ENCODE results near the gene LPIN1.

LPIN1 gene

GRCh38 chr2:11718606-11719005 is 27.8 kb upstream of the LPIN1 start:
- no peak overlapping the region for H2BK15ac ChIP-seq (ENCODE audit: low read depth, poor library complexity, severe bottlenecking)
- H4K91ac ChIP-seq (ENCODE audit: low read length), result no peak overlapping the region
- H3K4me2 ChIP-seq (ENCODE audit: low read length, poor library complexity, severe bottlenecking), result no peak overlapping the region
- WGBS, result 86% methylated on average over 3 of the region's 5 CpGs
- H3K36me3 ChIP-seq (ENCODE audit: control insufficient read depth in 1 of 2, insufficient read depth in 2 of 2, low read depth in 1 of 2, low read length in 2 of 2), result no peaks in the 10 kb centered on the region
- H3K14ac ChIP-seq (ENCODE audit: low read length in 2 of 2), result no peak overlapping the region
- H3K9me3 ChIP-seq (ENCODE audit: control insufficient read depth, low read length), result no peaks in the 10 kb centered on the region
- no peak for DNase-seq
- H3K4ac ChIP-seq (ENCODE audit: low read depth in 1 of 2, low read length in 2 of 2), result no peak overlapping the region
- H2BK120ac ChIP-seq (ENCODE audit: low read depth, low read length), result no peak overlapping the region
- no peak overlapping the region for H3K27ac ChIP-seq (ENCODE audit: low read length, poor library complexity, severe bottlenecking)
- H3K9ac ChIP-seq (ENCODE audit: low read length), result no peak overlapping the region
- no peak overlapping the region for H3K18ac ChIP-seq (ENCODE audit: low read depth in 1 of 2, low read length in 2 of 2)
- H3K4me3 ChIP-seq (ENCODE audit: insufficient read depth in 1 of 2, low read depth in 1 of 2, low read length in 2 of 2), result no peak overlapping the region
- H3K27me3 ChIP-seq (ENCODE audit: control insufficient read depth in 1 of 2, insufficient read depth in 1 of 2, low read length in 2 of 2), result peaks cover 0 to 54% of the 10 kb centered on the region in 2 experiments
- no peaks in the 10 kb centered on the region for H3K79me1 ChIP-seq (replicated peaks; ENCODE audit: low read length, poor library complexity, severe bottlenecking)
- H2AFZ ChIP-seq (ENCODE audit: low read depth, low read length), result no peak overlapping the region
- no peak overlapping the region for H4K8ac ChIP-seq (ENCODE audit: low read length)
- H3K4me1 ChIP-seq (ENCODE audit: control insufficient read depth, insufficient read depth, low read depth, low read length), result no peaks in the 10 kb centered on the region
- no peak overlapping the region for H3K23ac ChIP-seq (ENCODE audit: low read length in 2 of 2)
- no peak overlapping the region for H2AK5ac ChIP-seq (ENCODE audit: low read length, severe bottlenecking)
- H2BK5ac ChIP-seq (ENCODE audit: low read depth, low read length, poor library complexity, severe bottlenecking), result no peak overlapping the region
- no peak overlapping the region for H2BK12ac ChIP-seq (ENCODE audit: low read length in 2 of 2)

- Histone ChIP-seq H3K27ac (ENCODE audit: low read length, poor library complexity, severe bottlenecking) (no peak overlapping the region), H2BK15ac (ENCODE audit: low read depth, poor library complexity, severe bottlenecking) (no peak overlapping the region), H4K91ac (ENCODE audit: low read length) (no peak overlapping the region), H3K23ac (ENCODE audit: low read length in 2 of 2) (no peak overlapping the region), H3K14ac (ENCODE audit: low read length in 2 of 2) (no peak overlapping the region), H3K4me3 (ENCODE audit: insufficient read depth in 1 of 2, low read depth in 1 of 2, low read length in 2 of 2) (no peak overlapping the region), H3K9me3 (ENCODE audit: control insufficient read depth, low read length) (no peaks in the 10 kb centered on the region), H3K4ac (ENCODE audit: low read depth in 1 of 2, low read length in 2 of 2) (no peak overlapping the region), H3K4me1 (ENCODE audit: control insufficient read depth, insufficient read depth, low read depth, low read length) (no peaks in the 10 kb centered on the region), H3K36me3 (ENCODE audit: control insufficient read depth in 1 of 2, insufficient read depth in 2 of 2, low read depth in 1 of 2, low read length in 2 of 2) (no peaks in the 10 kb centered on the region), H2BK5ac (ENCODE audit: low read depth, low read length, poor library complexity, severe bottlenecking) (no peak overlapping the region), H4K8ac (ENCODE audit: low read length) (no peak overlapping the region), H3K18ac (ENCODE audit: low read depth in 1 of 2, low read length in 2 of 2) (no peak overlapping the region), H3K4me2 (ENCODE audit: low read length, poor library complexity, severe bottlenecking) (no peak overlapping the region), H3K9ac (ENCODE audit: low read length) (no peak overlapping the region), H3K79me1 (replicated peaks; ENCODE audit: low read length, poor library complexity, severe bottlenecking) (no peaks in the 10 kb centered on the region), H3K27me3 (ENCODE audit: control insufficient read depth in 1 of 2, insufficient read depth in 1 of 2, low read length in 2 of 2) (peaks cover 0 to 59% of the 10 kb centered on the region in 2 experiments), H2BK12ac (ENCODE audit: low read length in 2 of 2) (no peak overlapping the region), H2AFZ (ENCODE audit: low read depth, low read length) (no peak overlapping the region), H2BK120ac (ENCODE audit: low read depth, low read length) (no peak overlapping the region), H2AK5ac (ENCODE audit: low read length, severe bottlenecking) (no peak overlapping the region)
- DNase-seq, result no peak
- 78% methylated on average over 3 of the region's 6 CpGs for WGBS
Measured at GRCh38 chr2:11719230-11719977, 27.0 kb upstream of the LPIN1 start.

- no peak overlapping the region for H3K9ac ChIP-seq (ENCODE audit: low read length)
Measured at GRCh38 chr2:11720752-11721151, 25.7 kb upstream of the LPIN1 start.

GRCh38 chr2:11722292-11723060 is 24.0 kb upstream of the LPIN1 start:
- H3K36me3 ChIP-seq (ENCODE audit: control insufficient read depth in 1 of 2, insufficient read depth in 2 of 2, low read depth in 1 of 2, low read length in 2 of 2), result no peaks in the 10 kb centered on the region
- H3K79me1 ChIP-seq (replicated peaks; ENCODE audit: low read length, poor library complexity, severe bottlenecking), result no peaks in the 10 kb centered on the region
- H3K14ac ChIP-seq (ENCODE audit: low read length in 2 of 2), result no peak overlapping the region
- no peaks in the 10 kb centered on the region for H3K9me3 ChIP-seq (ENCODE audit: control insufficient read depth, low read length)
- 88% methylated on average over 3 of the region's 3 CpGs for WGBS
- no peak for DNase-seq
- H4K91ac ChIP-seq (ENCODE audit: low read length), result no peak overlapping the region
- H3K9ac ChIP-seq (ENCODE audit: low read length), result no peak overlapping the region
- H3K23ac ChIP-seq (ENCODE audit: low read length in 2 of 2), result no peak overlapping the region
- H3K4me1 ChIP-seq (ENCODE audit: control insufficient read depth, insufficient read depth, low read depth, low read length), result no peaks in the 10 kb centered on the region
- H2AFZ ChIP-seq (ENCODE audit: low read depth, low read length), result no peak overlapping the region
- no peak overlapping the region for H4K8ac ChIP-seq (ENCODE audit: low read length)
- H3K27ac ChIP-seq (ENCODE audit: low read length, poor library complexity, severe bottlenecking), result no peak overlapping the region
- H3K4me2 ChIP-seq (ENCODE audit: low read length, poor library complexity, severe bottlenecking), result no peak overlapping the region
- no peak overlapping the region for H2AK5ac ChIP-seq (ENCODE audit: low read length, severe bottlenecking)
- H3K4me3 ChIP-seq (ENCODE audit: insufficient read depth in 1 of 2, low read depth in 1 of 2, low read length in 2 of 2), result no peak overlapping the region
- H2BK5ac ChIP-seq (ENCODE audit: low read depth, low read length, poor library complexity, severe bottlenecking), result no peak overlapping the region
- H2BK15ac ChIP-seq (ENCODE audit: low read depth, poor library complexity, severe bottlenecking), result no peak overlapping the region
- H3K27me3 ChIP-seq (ENCODE audit: control insufficient read depth in 1 of 2, insufficient read depth in 1 of 2, low read length in 2 of 2), result peaks cover 3 to 68% of the 10 kb centered on the region in 2 experiments
- H2BK120ac ChIP-seq (ENCODE audit: low read depth, low read length), result no peak overlapping the region
- H3K18ac ChIP-seq (ENCODE audit: low read depth in 1 of 2, low read length in 2 of 2), result no peak overlapping the region
- no peak overlapping the region for H3K4ac ChIP-seq (ENCODE audit: low read depth in 1 of 2, low read length in 2 of 2)
- H2BK12ac ChIP-seq (ENCODE audit: low read length in 2 of 2), result no peak overlapping the region

More at GRCh38 chr2:11720752-11721151, 25.7 kb upstream of the LPIN1 start:
- Histone ChIP-seq H3K36me3 (ENCODE audit: control insufficient read depth in 1 of 2, insufficient read depth in 2 of 2, low read depth in 1 of 2, low read length in 2 of 2) (no peaks in the 10 kb centered on the region), H3K23ac (ENCODE audit: low read length in 2 of 2) (peak overlapping the region in 1 of 2 experiments; percentile 15), H3K14ac (ENCODE audit: low read length in 2 of 2) (no peak overlapping the region), H2AK5ac (ENCODE audit: low read length, severe bottlenecking) (no peak overlapping the region), H2BK15ac (ENCODE audit: low read depth, poor library complexity, severe bottlenecking) (no peak overlapping the region), H3K9me3 (ENCODE audit: control insufficient read depth, low read length) (no peaks in the 10 kb centered on the region), H3K27ac (ENCODE audit: low read length, poor library complexity, severe bottlenecking) (no peak overlapping the region), H4K91ac (ENCODE audit: low read length) (no peak overlapping the region), H3K4ac (ENCODE audit: low read depth in 1 of 2, low read length in 2 of 2) (no peak overlapping the region), H2BK12ac (ENCODE audit: low read length in 2 of 2) (no peak overlapping the region), H2BK120ac (ENCODE audit: low read depth, low read length) (no peak overlapping the region), H2BK5ac (ENCODE audit: low read depth, low read length, poor library complexity, severe bottlenecking) (no peak overlapping the region), H3K4me1 (ENCODE audit: control insufficient read depth, insufficient read depth, low read depth, low read length) (no peaks in the 10 kb centered on the region), H3K4me2 (ENCODE audit: low read length, poor library complexity, severe bottlenecking) (no peak overlapping the region), H3K79me1 (replicated peaks; ENCODE audit: low read length, poor library complexity, severe bottlenecking) (no peaks in the 10 kb centered on the region), H3K27me3 (ENCODE audit: control insufficient read depth in 1 of 2, insufficient read depth in 1 of 2, low read length in 2 of 2) (peaks cover under 1 to 61% of the 10 kb centered on the region in 2 experiments), H4K8ac (ENCODE audit: low read length) (no peak overlapping the region), H2AFZ (ENCODE audit: low read depth, low read length) (no peak overlapping the region), H3K4me3 (ENCODE audit: insufficient read depth in 1 of 2, low read depth in 1 of 2, low read length in 2 of 2) (no peak overlapping the region), H3K18ac (ENCODE audit: low read depth in 1 of 2, low read length in 2 of 2) (no peak overlapping the region)
- WGBS, result 93% methylated on average over 6 of the region's 7 CpGs
- DNase-seq, result no peak

Measured in mesenchymal stem cell (in vitro differentiated cells and primary cell).